HL-60/S4 treated with phorbol 12-myristate 13-acetate at 8.2 ng/mL for 4 days and 3 days (cell line): ENCODE results near the gene SDK2.
"Not testable (repeated sequence)": the region's sequence is repeated elsewhere in the genome, so short reads cannot be mapped to it uniquely, and the experiment has no call there.

ENCODE experiments used
- in situ Hi-C: fragments of 300-500 bp; cut with MboI; formaldehyde crosslinking; loops from 2 replicates; pipeline ENCODE4 v1.15.0; 2022; ENCODE audit warnings: low sequenced_read_pairs

SDK2 gene

GRCh38 chr17:73495641-73496040 is 148.6 kb downstream of the SDK2 start:
- in situ Hi-C loops = no loop called here

GRCh38 chr17:73494950-73495349 is 149.3 kb downstream of the SDK2 start:
- in situ Hi-C loops = no loop called here

GRCh38 chr17:73493956-73494926 is 150.0 kb downstream of the SDK2 start:
- in situ Hi-C loops = no loop called here

DNA sequence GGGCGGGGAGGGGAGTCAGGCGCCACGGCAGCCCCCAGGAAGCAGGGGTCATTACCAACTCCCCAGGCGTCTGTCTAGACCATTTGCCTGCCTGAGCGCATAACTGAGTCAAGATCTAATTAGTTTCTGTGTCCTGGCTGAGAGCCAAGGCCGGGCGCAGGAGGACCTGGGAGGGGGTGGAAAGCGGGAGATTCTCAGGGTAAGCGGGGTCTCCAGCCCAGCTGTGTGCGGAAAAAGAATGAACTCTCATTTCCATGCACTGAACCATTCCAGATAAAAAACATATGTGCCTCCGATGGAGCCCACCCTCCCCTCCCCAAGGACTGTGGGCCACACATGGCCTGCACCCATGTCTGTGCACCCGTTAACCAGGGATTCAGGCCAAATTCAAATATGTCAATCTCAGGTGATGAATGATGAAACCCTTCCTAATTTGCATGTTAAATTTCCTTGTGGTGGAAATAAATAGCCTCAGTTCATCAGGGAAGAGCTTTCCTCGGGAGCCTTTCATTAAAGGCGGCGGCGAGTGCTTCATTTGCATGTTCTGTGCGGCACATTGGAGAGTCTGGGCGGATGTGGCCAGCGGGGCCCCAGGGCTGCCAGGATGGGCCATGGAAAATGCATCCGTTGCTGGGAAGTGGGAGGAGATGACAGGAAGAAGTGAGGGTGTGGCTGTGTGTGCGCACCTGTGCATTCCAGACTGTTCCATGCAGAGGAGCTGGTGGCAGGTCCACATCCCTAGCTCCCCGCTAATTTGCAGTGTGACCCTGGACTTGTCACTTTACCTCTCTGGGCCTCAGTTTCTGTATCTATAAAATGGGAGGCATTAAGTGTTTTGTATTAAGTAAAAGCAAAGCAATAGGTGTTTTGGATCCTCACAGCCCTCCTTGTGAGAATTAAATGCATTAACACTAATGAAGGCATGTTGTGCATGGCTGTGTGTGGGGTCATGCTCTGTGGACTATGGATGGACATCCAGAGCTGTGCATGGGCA is 151.1 kb downstream of the SDK2 start:
- in situ Hi-C loops = no loop called here

GRCh38 chr17:73492125-73492820 is 152.0 kb downstream of the SDK2 start:
- in situ Hi-C loops = no loop called here

GRCh38 chr17:73491648-73492047 is 152.6 kb downstream of the SDK2 start:
- in situ Hi-C loops = no loop called here

DNA sequence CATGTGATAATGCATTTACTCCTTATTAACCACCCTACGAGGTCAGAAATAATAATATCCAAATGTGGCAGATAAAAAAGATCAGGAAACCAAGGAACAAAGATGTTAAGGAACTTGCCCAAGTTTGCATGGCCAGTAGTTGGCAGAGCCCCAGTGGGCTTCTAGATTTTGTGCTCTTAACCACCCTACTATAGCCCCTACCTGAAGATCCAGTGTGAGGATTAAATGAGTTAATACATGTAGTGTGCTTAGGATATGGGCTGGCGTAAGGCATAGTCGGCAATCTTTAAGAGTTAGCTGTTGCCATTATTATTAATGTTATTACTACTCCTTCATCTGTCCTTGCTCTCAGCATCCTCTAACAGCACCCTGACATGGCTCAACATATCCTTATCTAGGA is 153.4 kb downstream of the SDK2 start:
- in situ Hi-C loops = no loop called here

- in situ Hi-C loops = no loop called here
Measured at GRCh38 chr17:73489991-73490390, 154.3 kb downstream of the SDK2 start.

- in situ Hi-C loops = no loop called here
Measured at GRCh38 chr17:73489333-73489732, 154.9 kb downstream of the SDK2 start.

DNA sequence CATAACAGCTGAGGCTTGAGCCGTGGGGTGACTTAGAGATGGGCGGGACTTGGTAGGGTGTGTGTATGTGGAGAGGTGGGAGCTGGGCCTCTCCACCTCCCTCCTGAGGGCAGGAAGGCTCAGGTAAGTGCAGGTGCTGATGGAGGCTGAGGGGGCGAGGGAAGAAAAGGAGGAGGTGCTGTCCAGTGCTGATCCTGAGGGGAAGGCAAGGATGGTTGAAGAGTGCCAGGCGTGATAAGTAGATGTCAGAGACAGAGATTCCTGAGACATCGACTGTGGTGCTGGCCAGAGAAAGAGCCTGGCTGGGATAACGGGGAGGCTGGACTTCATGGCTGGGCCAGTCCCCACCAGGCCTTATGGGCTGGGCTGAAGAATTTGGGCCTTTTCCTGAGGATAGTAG is 159.1 kb downstream of the SDK2 start:
- in situ Hi-C loops = no loop called here

DNA sequence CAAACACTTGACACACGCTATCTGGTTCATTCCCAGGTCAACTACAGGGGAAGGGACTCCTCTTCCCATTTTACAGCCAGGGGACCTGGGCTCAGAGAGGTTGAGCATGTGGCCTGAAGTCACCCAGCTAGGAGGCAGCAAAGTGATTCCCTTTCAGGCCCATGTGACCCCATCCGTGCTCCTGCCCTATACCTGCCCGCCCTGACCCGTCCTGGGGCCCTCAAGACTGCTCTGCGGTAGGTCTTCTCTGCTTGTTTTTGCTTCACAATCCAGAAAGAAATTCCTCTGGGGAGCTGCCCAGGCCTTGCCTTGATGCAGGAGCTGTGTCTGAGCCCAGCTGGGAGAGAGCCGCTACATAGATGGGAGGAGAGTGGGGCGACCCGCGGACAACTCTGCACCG is 161.4 kb downstream of the SDK2 start:
- in situ Hi-C loops = no loop called here

DNA sequence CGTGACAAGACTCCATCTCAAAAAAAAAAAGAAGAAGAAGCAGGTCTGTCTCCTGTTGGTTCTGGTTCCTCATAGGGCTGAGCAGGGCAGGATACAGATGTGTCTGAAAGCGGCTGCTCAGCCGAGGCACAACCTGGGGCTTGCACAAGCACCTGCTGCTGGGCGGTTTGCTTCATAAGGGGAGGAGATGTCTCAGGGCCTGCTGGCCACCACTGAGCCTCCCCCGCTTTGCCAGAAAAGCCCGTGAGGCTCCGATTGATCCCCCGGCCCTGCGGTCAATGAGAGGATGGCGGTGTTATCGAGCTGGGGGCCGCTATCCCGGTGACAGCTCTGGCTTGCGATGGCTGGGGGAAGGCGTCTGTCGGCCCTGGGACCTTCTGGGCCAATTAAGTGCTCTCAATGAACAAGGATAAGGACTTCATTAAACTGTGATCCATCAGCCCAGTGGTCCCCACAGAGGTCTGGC is 162.0 kb downstream of the SDK2 start:
- in situ Hi-C loops = no loop called here

DNA sequence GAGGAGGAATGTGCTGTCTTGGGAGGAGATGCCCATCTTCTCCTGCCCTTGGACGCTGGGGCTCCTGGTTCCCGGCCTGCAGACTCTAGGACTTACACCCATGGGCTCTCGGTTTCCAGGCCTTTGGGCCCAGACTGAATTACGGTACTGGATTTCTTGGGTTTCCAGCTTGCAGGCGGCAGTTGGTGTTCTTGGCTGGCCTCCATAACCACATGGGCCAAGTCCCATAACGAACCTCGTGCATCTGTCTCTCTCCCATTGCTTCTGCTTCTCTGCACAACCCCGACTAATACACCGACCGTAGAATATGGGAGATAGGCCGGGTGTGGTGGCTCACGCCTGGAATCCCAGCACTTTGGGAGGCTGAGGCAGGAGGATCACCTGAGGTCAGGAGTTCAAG is 162.6 kb downstream of the SDK2 start:
- in situ Hi-C loops = no loop called here

- in situ Hi-C loops = no loop called here
Measured at GRCh38 chr17:73480740-73481139, 163.5 kb downstream of the SDK2 start.

GRCh38 chr17:73478768-73479424 is 165.3 kb downstream of the SDK2 start:
- in situ Hi-C loops = no loop called here

DNA sequence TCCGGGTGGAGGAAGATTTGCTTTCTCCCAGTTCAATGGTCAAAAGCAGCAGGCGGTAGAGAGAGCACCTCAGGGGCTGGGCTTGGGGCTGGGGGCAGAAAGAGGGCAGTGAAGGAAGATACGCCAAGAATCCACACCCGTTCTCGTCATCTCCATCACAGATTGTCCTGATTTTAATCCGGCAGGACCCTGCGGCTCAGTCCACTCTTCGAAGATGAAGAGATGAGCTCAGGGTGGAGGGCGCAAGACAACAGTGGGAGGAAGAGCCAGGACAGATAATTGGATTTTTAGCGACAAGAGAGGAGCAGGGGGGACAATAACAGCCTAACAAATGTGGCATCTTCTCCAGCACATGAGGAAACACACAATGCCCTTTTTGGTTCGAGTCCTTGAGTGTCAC is 165.9 kb downstream of the SDK2 start:
- in situ Hi-C loops = no loop called here

DNA sequence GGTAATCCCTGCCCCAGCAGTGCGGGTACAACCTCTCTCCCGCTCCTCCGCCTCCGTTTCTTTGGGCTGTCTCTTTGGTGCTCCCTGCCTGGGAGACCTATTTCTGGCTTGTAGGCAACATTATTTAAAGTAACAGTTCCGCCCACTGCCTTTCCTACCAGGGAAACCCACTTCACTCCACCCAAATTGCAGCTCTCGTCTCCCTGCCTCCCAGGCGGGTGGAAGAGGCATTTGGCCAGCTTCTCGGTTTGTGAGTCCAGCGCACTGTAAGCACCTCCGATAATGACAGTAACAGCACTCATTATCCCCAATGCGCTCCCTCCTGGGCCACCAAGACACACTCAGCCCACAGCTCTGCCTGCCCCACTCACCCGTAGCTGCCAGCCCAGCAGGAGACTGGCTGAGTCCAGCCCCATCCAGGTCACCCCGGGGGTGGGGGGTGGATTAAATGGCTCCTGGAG is 167.3 kb downstream of the SDK2 start:
- in situ Hi-C loops = no loop called here

- in situ Hi-C loops = no loop called here
Measured at GRCh38 chr17:73474370-73474988, 169.8 kb downstream of the SDK2 start.

DNA sequence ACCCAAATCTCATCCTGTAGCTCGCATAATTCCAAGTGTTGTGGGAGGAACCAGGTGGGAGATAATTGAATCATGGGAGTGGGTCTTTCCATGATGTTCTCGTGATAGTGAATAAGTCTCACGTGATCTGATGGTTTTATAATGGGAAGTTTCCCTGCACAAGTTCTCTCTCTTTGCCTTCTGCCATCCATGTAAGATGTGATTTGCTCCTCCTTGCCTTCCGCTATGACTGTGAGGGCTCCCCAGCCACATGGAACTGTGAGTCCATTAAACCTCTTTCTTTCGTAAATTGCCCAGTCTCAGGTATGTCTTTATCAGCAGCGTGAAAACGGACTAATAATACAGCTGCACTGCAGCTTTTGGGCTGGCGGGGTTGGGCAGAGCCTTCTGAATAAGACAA is 171.5 kb downstream of the SDK2 start:
- in situ Hi-C loops = not testable (repeated sequence)

DNA sequence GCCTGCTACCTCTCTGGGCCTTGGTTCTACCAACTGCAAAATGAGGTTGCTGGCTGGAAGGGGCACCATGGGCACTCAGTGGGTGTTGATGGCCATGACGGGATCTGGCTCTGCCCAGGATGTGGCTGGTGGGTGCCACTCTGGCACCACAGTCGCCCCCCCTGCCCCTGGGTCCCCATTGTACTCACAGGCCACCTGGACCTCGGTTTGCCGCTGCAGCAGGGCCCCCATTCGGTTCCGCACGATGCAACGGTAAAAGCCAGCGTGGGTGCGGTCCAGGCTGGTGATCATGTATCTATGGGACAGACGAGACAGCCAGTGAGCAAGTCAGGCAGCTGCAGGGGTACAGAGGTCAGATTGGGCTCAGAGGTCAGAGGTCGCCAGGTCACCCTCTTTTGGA is 172.3 kb downstream of the SDK2 start:
- in situ Hi-C loops = no loop called here
